ENCODE measurements around the gene NKTR. TPM values are rescaled to one million over a fixed set of nuclear protein-coding genes. Genes with fewer than 3 reads are reported as not detected.

Gene NKTR
- total RNA-seq, 1 experiment from 2014 or later, result 79.8 TPM

DNA sequence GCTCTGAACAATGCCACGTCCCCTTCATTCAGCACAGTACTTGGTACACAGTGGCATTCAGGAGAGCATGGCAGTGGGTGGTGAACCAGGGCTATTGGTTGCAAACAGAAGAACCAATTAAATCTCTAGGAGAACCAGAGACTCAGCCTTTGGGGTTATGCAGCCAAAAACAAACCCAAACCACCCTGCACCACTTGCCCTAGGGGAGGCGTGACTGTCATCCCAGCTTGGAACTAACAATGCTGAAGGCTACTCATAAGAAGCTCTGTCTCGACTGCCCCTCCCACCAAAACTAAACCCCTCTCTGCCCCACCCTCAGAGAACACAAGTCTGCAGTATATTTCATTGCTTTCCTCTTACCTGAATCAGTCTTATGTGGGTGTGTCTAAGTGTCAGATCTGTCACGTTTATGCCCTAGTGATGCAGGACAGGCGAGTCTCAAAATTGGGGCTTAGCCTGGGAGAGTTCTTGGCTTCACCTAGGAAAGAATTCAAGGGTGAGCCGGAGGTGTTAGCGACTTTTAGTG lies 69.6 kb downstream of the NKTR start:
- DNase-seq, result no peak
- H2BK120ac ChIP-seq (ENCODE audit: low read depth, low read length, poor library complexity, severe bottlenecking), result no peak overlapping the region
- no peak overlapping the region for H3K23ac ChIP-seq (ENCODE audit: insufficient read length, low read depth, low read length)
- no peak overlapping the region for H3T11ph ChIP-seq (ENCODE audit: low read length)
- H3K79me1 ChIP-seq (ENCODE audit: insufficient read depth, low read depth, low read length, poor library complexity, severe bottlenecking), result no peaks in the 10 kb centered on the region
- no peak overlapping the region for H4K8ac ChIP-seq (replicated peaks; ENCODE audit: insufficient read length, low read depth, low read length)
- H3K27ac ChIP-seq (ENCODE audit: insufficient read length, low read depth, low read length), result no peak overlapping the region
- H4K5ac ChIP-seq (ENCODE audit: insufficient read length, low read depth, low read length), result no peak overlapping the region
- TF ChIP-seq, protein P1, sequence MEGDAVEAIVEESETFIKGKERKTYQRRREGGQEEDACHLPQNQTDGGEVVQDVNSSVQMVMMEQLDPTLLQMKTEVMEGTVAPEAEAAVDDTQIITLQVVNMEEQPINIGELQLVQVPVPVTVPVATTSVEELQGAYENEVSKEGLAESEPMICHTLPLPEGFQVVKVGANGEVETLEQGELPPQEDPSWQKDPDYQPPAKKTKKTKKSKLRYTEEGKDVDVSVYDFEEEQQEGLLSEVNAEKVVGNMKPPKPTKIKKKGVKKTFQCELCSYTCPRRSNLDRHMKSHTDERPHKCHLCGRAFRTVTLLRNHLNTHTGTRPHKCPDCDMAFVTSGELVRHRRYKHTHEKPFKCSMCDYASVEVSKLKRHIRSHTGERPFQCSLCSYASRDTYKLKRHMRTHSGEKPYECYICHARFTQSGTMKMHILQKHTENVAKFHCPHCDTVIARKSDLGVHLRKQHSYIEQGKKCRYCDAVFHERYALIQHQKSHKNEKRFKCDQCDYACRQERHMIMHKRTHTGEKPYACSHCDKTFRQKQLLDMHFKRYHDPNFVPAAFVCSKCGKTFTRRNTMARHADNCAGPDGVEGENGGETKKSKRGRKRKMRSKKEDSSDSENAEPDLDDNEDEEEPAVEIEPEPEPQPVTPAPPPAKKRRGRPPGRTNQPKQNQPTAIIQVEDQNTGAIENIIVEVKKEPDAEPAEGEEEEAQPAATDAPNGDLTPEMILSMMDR (conservative IDR thresholded peaks at IDR 0.05), result no peak
- no peaks in the 10 kb centered on the region for H3K4me1 ChIP-seq (ENCODE audit: insufficient read depth, low read length)
- H4K91ac ChIP-seq (ENCODE audit: insufficient read length, low read depth, low read length), result no peak overlapping the region
- H2BK15ac ChIP-seq (ENCODE audit: low read depth, low read length), result no peak overlapping the region
- no peaks in the 10 kb centered on the region for H4K20me1 ChIP-seq (ENCODE audit: control insufficient read depth, insufficient read depth, insufficient read length)
- no peak overlapping the region for H3K4me3 Mint-ChIP-seq
- peaks cover 2 to 4% of the 10 kb centered on the region in 2 experiments; a peak in 2 of 5 replicates for H3K9me3 Mint-ChIP-seq
- WGBS (ENCODE audit: extremely low coverage, insufficient read length, low lambda C conversion rate), result no CpG with 5 or more reads among the region's 7 CpGs
- no peak overlapping the region for H2BK5ac ChIP-seq (ENCODE audit: insufficient read length, low read length)
- H3K27me3 Mint-ChIP-seq (ENCODE audit: low read depth), result peaks cover 13% of the 10 kb centered on the region
- no peaks in the 10 kb centered on the region for H3K23me2 ChIP-seq (ENCODE audit: insufficient read length, low read depth, low read length, poor library complexity, severe bottlenecking)
- H3K9me3 ChIP-seq (ENCODE audit: control insufficient read depth, low read depth, low read length), result no peaks in the 10 kb centered on the region
- no peaks in the 10 kb centered on the region for H3K79me2 ChIP-seq (ENCODE audit: insufficient read depth, low read length)
- H3K14ac ChIP-seq (ENCODE audit: insufficient read depth, low read length), result no peak overlapping the region
- no peak overlapping the region for H3K18ac ChIP-seq (ENCODE audit: insufficient read length, low read depth, low read length)
- H3K4ac ChIP-seq (ENCODE audit: low read depth, low read length), result no peak overlapping the region
- no peak overlapping the region for H3K27ac Mint-ChIP-seq
- no peak overlapping the region for H3K4me2 ChIP-seq (ENCODE audit: insufficient read depth, insufficient read length, low read length)
- no peak overlapping the region for H3K56ac ChIP-seq (ENCODE audit: insufficient read length, low read depth, low read length)
- H3K9ac ChIP-seq (ENCODE audit: extremely low read depth, insufficient read length, low read length), result no peak overlapping the region
- H2AK5ac ChIP-seq (ENCODE audit: insufficient read length, low read length), result no peak overlapping the region
- peaks cover 8 to 9% of the 10 kb centered on the region in 2 experiments for H3K4me1 Mint-ChIP-seq
- H2BK20ac ChIP-seq (ENCODE audit: low read depth, low read length, poor library complexity, severe bottlenecking), result no peak overlapping the region
- H2AFZ ChIP-seq (ENCODE audit: low read length), result no peak overlapping the region
- no peaks in the 10 kb centered on the region for H3K27me3 ChIP-seq (ENCODE audit: insufficient read depth, low read length)
- no peaks in the 10 kb centered on the region; a peak in 2 of 7 replicates for H3K36me3 Mint-ChIP-seq (ENCODE audit: insufficient read depth in 1 of 3, low read depth in 3 of 3)
- H2BK12ac ChIP-seq (ENCODE audit: insufficient read length, low read depth, low read length), result no peak overlapping the region

Measured in H9 (cell line).